OCI-LY3 (cell line): ENCODE results near the gene FAM222B.

Experiments used
- EZH2phosphoT487 ChIP-seq: fragments of 200-600 bp; shearing (Covaris generic); IDR thresholded peaks from 2 replicates; pipeline ENCODE4 v1.6.1; 2018; ENCODE audit warnings: antibody characterized with exemption, mixed run types, low read depth
- TF ChIP-seq, protein P1 (sequence below): fragments of 200-600, 300-600 bp; sonication (generic); IDR thresholded peaks from 2 replicates; pipeline ENCODE4 v1.5.1; 2014; ENCODE audit warnings: antibody characterized with exemption, low read length, low read depth

DNA sequence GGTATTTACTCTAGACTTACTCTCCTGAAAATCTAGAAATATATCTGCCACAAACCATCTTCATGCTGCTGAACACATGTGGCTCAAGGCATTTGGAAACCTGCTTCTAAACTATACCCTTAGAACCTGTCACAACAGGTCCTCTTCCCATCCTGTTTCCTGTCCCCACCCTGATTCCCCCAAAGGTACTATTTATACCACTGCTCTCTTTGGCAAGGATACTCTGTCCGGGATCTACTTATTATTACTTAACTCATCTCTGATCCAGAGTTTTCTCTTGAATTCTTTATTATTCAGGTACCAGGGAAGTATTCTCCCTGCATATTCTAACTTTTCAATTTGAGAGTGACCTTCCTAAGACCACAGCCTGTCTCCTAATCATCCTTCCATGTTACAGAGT lies 65.4 kb downstream of the FAM222B start:
- TF ChIP-seq, protein P1, sequence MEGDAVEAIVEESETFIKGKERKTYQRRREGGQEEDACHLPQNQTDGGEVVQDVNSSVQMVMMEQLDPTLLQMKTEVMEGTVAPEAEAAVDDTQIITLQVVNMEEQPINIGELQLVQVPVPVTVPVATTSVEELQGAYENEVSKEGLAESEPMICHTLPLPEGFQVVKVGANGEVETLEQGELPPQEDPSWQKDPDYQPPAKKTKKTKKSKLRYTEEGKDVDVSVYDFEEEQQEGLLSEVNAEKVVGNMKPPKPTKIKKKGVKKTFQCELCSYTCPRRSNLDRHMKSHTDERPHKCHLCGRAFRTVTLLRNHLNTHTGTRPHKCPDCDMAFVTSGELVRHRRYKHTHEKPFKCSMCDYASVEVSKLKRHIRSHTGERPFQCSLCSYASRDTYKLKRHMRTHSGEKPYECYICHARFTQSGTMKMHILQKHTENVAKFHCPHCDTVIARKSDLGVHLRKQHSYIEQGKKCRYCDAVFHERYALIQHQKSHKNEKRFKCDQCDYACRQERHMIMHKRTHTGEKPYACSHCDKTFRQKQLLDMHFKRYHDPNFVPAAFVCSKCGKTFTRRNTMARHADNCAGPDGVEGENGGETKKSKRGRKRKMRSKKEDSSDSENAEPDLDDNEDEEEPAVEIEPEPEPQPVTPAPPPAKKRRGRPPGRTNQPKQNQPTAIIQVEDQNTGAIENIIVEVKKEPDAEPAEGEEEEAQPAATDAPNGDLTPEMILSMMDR: no peak
- TF ChIP-seq EZH2phosphoT487: no peak
